Activated CD4-positive, alpha-beta T cell treated with anti-CD3 and anti-CD28 coated beads, Interleukin-2, amount 50 U/mL, for 24 hours (primary cell): ENCODE results near the gene TOP3B.
"Not testable (repeated sequence)": the region's sequence is repeated elsewhere in the genome, so short reads cannot be mapped to it uniquely, and the experiment has no call there.

Experiments used
- DNase-seq, 2 donors: peaks; one replicate each; pipeline ENCODE4 v3.0.0-alpha.2; 2020; ENCODE audit warnings: low read depth in 1 of 2, low spot score in 1 of 2

TOP3B gene

GRCh38 chr22:21927174-21927823, 55.3 kb downstream of the TOP3B start:
- DNase-seq, result no peak

- DNase-seq, result no peak
Observed at GRCh38 chr22:21926728-21927127, 55.9 kb downstream of the TOP3B start.

DNA sequence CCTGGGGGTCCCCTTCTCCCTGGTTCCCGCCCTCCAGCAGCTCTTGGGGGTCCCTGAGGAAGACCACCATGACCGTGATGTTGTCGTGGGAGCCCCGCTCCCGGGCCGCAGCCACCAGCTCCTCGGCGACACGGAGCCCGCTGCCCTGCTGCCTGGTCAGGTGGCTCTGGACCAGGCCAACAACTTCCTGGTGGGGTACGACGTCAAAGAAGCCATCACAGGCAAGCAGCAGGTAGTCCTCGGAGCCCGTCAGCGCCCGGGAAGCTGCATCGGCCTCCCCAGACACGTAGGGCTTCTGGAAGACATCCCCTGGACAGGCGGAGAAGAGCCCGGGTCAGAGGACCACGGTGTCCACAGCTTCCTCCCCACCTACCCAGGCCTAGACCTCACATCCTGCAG, 59.4 kb downstream of the TOP3B start:
- DNase-seq, result no peak

DNA sequence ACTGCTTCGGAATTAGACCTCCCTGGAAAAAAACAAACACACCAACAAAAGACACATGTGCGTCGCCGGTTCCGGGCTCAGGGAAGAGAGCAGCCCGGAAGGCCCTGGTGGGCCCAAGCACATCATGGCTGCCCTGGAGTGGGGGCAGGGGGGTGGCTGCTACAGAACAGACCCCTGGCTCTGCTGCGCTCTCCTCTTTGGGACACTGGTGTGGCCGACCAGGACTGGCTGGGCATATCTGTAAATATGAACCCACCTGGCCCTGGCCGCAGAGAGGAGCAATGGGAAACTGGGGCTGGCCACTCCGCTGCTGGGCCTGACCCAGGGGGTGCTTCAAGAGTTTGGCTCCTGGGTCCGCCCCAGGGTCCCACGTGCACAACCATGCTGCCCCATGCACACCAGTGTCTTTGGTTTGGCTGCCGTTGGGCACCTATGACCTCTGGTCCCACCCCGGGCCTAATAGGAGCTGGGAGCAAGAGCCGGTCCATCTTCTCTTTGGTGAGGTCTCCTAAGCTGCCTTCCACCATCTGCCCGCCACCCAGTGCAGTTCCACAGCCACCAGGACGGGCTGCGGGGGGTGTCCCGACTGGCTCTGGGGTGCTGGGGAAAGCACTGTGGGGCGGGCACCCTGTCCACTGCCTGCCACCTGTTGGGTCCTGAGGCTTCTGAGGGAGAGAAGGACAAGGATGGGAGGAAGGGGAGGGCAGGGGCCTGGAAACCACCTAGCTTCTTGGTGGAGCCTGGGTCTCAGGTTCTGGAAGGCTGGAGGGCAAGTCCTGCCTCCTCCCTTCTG, 60.0 kb downstream of the TOP3B start:
- no peak for DNase-seq

DNA sequence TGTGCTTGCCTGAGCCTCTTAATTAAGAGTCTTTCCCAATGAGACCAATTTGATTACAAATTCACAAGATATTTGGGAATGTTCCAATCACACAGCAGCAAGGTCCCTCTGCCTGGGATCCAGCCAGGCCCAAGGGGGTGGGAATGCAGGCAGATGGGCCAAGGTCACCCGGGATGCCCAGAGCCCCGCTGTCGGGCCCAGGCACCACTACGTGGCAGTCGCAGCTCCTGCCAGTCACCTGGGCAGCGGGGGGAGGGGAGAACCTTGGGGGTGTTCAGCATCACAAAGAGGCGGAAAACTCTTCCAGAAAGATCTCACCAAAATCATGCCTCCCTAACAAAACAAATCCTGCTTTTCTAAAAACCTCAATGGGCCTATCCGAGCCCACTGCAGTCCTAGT, 60.9 kb downstream of the TOP3B start:
- DNase-seq, result no peak

GRCh38 chr22:21921184-21921721, 61.3 kb downstream of the TOP3B start:
- DNase-seq, result no peak

DNA sequence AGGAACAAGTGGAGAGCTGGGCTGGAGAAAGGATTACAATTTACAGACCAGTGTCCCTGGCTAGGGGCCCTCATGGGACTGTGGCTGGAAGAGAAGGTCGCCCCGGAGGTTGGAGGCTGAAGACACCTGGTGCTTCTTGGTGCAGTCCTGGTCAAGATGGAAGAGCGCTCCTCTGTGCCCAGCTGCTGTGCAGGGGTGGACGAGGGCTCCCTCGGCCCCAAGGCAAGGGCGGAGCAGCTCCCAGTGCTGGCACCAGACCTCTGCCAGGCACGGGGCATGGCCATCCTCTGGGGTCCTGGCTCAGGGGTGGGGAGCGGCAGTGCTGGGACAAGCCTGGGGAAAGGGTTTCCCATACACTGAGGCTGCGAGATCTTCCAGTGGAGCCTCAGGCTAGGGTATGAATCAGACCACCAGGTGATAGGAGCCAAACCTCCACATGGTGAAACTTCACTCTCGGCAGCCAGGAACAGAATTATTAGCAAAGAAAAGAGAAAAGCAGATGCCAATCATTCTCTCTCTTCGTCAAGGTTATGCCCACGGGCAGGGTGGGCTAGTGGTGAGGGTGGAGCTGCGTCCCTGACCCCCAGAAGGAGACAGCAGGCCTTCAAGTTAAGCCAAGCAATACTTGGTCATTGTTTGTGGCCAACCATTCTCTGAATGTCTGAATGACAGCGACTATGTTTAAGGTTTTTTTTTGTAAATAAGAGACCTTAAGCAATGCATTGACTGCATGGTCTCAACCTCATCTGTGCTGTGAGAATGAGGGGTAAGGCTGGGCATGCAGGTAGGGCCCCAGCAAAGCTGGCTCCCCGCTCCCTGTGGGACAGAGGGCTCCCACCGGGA, 62.0 kb downstream of the TOP3B start:
- DNase-seq, result no peak

GRCh38 chr22:21919526-21920307, 62.9 kb downstream of the TOP3B start:
- no peak for DNase-seq

GRCh38 chr22:21918466-21919185, 64.0 kb downstream of the TOP3B start:
- no peak for DNase-seq

- DNase-seq, result no peak
Observed at GRCh38 chr22:21917959-21918261, 64.7 kb downstream of the TOP3B start.

DNA sequence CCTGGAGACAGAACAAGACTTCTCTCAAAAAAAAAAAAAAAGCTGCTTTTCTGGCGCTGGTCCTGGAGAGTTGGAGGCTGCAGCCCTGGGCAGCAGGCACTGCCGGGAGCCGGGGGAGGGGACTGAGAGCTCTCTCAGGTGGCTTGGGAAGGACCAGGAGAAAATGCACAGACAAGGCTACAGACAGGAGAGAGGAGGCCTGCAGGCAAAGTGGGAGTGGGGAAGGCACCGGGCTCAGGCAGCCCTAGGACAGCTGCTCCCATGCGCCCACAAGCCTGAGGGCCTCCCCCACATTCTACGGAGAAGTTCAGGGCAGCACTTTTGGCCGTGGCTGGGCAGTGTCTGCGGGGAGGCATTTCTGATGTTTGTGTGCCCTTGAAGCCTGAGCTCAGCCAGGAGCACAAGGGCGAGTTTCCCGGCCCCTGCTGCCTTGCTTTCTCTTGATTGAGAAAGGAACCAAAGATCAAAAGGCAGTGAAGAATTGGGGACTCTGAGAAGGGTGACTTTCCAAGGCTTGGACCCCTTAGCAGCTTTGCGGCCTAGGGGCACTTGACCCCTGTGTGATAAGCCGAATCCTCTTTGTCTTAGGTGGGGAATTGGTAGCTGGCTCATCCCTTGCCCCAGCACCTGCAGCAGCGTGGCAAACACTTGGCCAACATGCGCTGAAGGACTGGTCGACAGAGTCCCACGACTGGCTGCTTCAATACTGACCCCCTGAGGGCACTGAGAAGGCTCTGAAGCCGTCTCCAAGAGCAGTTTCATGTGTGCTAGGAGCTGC, 65.2 kb downstream of the TOP3B start:
- DNase-seq, result no peak

- DNase-seq, result no peak
Observed at GRCh38 chr22:21916309-21916918, 66.2 kb downstream of the TOP3B start.

- no peak for DNase-seq
Observed at GRCh38 chr22:21915624-21916308, 66.8 kb downstream of the TOP3B start.

- not testable (repeated sequence) for DNase-seq
Observed at GRCh38 chr22:21914033-21914642, 68.4 kb downstream of the TOP3B start.

- DNase-seq, result not testable (repeated sequence)
Observed at GRCh38 chr22:21910367-21910766, 72.2 kb downstream of the TOP3B start.

GRCh38 chr22:21909871-21910270, 72.7 kb downstream of the TOP3B start:
- no peak for DNase-seq

DNA sequence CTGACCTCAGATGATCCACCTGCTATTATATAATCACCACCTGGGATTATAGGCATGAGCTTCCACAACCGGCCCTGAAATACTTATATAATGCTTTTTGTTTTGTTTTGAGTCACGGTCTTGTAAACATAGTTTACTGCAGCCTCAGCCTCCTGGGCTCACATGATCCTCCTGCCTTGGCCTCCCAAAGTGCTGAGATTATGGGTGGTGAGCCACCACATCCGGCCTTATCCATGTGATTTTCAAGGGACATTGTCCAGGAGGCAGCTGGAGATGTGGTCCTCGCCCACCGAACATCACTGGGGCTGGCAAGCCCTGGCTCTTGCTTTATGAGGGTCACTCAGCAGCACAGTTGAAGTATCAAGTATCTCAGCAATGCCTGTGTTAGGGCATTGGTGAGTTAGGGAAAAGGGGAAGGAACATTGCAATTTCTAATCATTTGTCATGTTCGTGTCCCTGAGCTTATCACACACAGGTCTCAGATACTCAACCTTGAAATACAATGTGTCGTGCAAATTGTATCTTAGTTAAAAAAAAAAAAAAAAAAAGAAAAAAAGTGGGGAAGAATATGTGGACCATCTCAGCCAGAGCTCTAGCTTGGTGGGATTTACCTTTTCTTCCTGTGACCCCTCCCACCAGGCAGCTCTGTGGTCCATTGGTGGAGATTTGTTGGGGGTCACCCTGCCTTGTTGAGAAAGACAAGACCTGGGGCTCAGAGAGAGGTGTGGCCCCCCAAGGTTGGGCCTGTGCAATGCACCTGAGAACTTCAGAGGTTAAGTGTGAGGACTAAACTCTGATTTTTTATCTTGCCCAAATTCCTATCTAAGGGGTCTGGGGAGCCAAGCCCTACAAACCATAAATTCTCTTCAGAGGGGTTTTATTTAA, 74.7 kb downstream of the TOP3B start:
- no peak for DNase-seq
